Keratinocyte (primary cell): ENCODE results near the gene SCNN1A.

Experiments
- EZH2 ChIP-seq: IDR thresholded peaks from one replicate; pipeline ENCODE4 v1.6.1; 2012; ENCODE audit warnings: inconsistent platforms, mild to moderate bottlenecking, low read length, moderate library complexity
- TF ChIP-seq, protein P1 (sequence below), 3 experiments: IDR thresholded peaks in 1 of 3; conservative IDR thresholded peaks in 1 of 3; optimal IDR thresholded peaks in 1 of 3; 2 replicates in 2 of 3; 3 replicates in 1 of 3; pipeline versions ENCODE3 to v1.5.1; 2011; ENCODE audit warnings: low read length in 3 of 3, mild to moderate bottlenecking in 3 of 3, moderate library complexity in 2 of 3, control low read depth in 1 of 3, inconsistent platforms in 1 of 3; ENCODE audit not compliant: insufficient read depth in 2 of 3; ENCODE audit errors: extremely low read depth in 1 of 3

DNA sequence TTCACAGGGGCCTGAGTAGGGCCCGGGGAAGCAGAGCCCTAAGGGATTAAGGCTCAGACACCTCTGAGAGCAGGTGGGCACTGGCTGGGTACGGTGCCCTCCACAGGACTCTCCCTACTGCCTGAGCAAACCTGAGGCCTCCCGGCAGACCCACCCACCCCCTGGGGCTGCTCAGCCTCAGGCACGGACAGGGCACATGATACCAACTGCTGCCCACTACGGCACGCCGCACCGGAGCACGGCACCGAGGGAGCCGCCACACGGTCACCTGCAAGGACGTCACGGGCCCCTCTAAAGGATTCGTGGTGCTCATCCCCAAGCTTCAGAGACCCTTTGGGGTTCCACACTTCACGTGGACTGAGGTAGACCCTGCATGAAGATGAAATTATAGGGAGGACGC, 15.7 kb upstream of the SCNN1A start:
- TF ChIP-seq EZH2, result no peak
- TF ChIP-seq, protein P1, sequence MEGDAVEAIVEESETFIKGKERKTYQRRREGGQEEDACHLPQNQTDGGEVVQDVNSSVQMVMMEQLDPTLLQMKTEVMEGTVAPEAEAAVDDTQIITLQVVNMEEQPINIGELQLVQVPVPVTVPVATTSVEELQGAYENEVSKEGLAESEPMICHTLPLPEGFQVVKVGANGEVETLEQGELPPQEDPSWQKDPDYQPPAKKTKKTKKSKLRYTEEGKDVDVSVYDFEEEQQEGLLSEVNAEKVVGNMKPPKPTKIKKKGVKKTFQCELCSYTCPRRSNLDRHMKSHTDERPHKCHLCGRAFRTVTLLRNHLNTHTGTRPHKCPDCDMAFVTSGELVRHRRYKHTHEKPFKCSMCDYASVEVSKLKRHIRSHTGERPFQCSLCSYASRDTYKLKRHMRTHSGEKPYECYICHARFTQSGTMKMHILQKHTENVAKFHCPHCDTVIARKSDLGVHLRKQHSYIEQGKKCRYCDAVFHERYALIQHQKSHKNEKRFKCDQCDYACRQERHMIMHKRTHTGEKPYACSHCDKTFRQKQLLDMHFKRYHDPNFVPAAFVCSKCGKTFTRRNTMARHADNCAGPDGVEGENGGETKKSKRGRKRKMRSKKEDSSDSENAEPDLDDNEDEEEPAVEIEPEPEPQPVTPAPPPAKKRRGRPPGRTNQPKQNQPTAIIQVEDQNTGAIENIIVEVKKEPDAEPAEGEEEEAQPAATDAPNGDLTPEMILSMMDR (optimal IDR thresholded peaks at IDR 0.05 in 1 of 3, IDR thresholded peaks at IDR 0.05 in 1 of 3, conservative IDR thresholded peaks at IDR 0.05 in 1 of 3; ENCODE audit: extremely low read depth in 1 of 3, insufficient read depth in 2 of 3, low read length in 3 of 3), result no peak
